ENCODE results near the gene BUD23. TPM values are rescaled to one million over a fixed set of nuclear protein-coding genes. Genes with fewer than 3 reads are reported as not detected.

Gene BUD23
- total RNA-seq, 1 experiment from 2014 or later, result 124 TPM

DNA sequence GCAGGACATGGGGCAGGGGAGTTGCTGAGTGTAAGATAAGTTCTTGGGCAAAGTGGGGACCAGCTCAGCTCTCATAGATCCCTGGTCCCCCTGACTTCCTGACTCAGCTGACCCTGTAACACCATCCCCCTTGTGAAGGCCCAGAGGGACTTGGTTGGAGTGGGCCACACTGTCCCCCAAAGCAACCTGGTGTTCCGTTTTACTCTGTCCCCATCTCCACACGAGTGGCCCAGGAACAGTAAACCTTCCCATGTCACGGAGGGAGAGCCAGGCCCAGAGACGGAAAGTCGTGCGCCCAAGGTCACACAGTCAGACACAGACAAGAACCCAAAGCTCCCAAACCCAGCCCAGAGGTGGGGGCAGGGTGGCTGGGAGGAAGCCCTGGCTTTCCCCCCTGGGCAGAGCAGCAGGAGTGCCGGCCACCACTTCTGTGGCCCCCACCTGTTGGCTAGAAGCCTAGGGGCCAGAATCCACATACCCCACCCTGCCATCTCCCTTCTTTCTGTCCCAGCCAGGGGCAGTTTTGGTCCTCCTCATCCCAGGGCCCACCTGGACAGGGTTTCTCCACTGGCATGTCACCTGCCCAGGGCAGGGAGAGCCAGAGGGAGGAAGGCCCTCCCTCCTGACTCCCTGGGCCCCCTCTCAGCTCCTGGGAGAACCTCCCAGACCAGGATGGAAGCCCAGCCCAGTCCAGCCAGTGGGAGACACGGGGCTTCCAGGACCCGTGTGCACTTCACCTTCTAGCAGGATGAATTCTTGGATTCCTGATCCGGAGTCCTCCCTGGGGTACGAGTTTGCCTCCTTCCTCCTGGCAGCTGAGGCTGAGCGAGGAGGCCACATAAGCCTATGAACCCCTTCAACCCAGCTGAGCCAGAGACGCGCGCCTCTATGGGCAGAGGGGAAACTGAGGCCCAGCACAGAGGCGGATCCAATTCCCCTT is 36.3 kb upstream of the BUD23 start:
- Histone ChIP-seq H2AFZ (ENCODE audit: low read length) (no peak overlapping the region), H3K9me3 (ENCODE audit: low read length) (no peaks in the 10 kb centered on the region), H3K36me3 (ENCODE audit: low read depth, low read length) (no peaks in the 10 kb centered on the region), H3K9me2 (replicated peaks; ENCODE audit: low read length) (no peaks in the 10 kb centered on the region), H3K27me3 (ENCODE audit: low read length) (peaks cover 11% of the 10 kb centered on the region), H3F3A (ENCODE audit: low read length, unreplicated experiment) (no peaks in the 10 kb centered on the region), H3K4me2 (ENCODE audit: low read length) (peak overlapping the region; percentile 83; the same call in 1 of the 2 replicates), H4K20me1 (ENCODE audit: low read length) (no peaks in the 10 kb centered on the region), H3K27ac (ENCODE audit: low read length) (no peak overlapping the region), H3K4me1 (ENCODE audit: insufficient read depth, low read length) (no peaks in the 10 kb centered on the region), H3K4me3 (ENCODE audit: low read length) (no peak overlapping the region), H3K79me2 (ENCODE audit: low read length) (no peaks in the 10 kb centered on the region), H3K9ac (ENCODE audit: low read length) (no peak overlapping the region)
- DNase-seq (no peak), ATAC-seq (no peak)
- ChIA-PET CTCF (no interaction called here), POLR2A (ENCODE audit: unreplicated experiment) (no interaction called here)
- intact Hi-C loops (cut with micrococcal nuclease), result no loop called here
- TF ChIP-seq EZH2phosphoT487 (IDR thresholded peaks at IDR 0.05; ENCODE audit: borderline replicate concordance, low read length), result no peak
- TF ChIP-seq, protein P1, sequence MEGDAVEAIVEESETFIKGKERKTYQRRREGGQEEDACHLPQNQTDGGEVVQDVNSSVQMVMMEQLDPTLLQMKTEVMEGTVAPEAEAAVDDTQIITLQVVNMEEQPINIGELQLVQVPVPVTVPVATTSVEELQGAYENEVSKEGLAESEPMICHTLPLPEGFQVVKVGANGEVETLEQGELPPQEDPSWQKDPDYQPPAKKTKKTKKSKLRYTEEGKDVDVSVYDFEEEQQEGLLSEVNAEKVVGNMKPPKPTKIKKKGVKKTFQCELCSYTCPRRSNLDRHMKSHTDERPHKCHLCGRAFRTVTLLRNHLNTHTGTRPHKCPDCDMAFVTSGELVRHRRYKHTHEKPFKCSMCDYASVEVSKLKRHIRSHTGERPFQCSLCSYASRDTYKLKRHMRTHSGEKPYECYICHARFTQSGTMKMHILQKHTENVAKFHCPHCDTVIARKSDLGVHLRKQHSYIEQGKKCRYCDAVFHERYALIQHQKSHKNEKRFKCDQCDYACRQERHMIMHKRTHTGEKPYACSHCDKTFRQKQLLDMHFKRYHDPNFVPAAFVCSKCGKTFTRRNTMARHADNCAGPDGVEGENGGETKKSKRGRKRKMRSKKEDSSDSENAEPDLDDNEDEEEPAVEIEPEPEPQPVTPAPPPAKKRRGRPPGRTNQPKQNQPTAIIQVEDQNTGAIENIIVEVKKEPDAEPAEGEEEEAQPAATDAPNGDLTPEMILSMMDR (conservative IDR thresholded peaks at IDR 0.05; ENCODE audit: low read depth, low read length), result no peak
- TF ChIP-seq EZH2 (IDR thresholded peaks at IDR 0.05; ENCODE audit: low read length, unreplicated experiment), result no peak
- BruUV-seq (replicated peaks), result no TSS peak

DNA sequence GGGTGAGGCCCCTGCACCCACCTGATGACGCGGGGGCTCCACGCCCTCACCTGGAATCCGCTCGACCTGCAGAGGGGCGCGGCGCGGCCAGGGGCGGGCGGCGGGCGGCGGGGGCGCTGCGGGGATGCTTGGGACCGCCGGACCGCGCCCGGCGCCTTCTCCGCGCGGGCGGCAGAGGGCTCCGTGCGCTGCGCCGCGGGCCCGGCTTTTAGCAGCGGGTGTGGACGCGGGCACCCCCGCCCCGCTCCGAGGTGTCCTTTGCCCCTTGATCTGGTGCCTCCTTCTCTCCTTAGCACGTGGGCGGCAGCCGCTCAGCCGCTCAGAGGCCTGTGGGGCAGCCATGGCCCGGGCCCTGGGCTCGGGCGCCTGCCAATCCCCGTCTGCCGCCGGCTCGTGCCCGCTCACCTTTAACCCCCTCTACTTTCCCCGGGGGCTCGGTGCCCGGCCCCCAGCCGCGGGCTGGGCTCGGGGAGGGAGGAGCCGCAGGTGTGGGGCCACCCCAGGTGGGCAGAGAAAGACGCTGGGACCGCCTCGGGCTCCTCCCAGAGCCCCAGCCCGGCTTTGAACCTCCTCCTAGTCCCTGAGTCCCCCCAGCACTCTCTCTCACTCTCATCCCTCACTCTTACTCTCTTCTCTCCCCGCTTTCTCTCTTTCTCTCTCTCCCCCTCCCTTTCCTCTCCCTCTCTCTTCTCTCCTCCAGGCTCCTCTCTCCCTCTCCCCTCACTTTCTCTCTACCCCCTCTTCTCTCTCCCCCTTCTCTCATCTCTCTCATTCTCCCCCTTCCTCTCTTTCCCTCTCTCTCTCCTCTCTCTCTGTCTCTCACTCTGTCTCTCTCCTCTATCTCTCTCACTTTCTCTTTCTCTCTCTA is 35.4 kb upstream of the BUD23 start:
- ChIA-PET POLR2A (ENCODE audit: unreplicated experiment) (no interaction called here), CTCF (no interaction called here)
- Histone ChIP-seq H3K4me1 (ENCODE audit: insufficient read depth, low read length) (no peaks in the 10 kb centered on the region), H3F3A (ENCODE audit: low read length, unreplicated experiment) (no peaks in the 10 kb centered on the region), H2AFZ (ENCODE audit: low read length) (peak overlapping the region; percentile 84), H4K20me1 (ENCODE audit: low read length) (no peaks in the 10 kb centered on the region), H3K79me2 (ENCODE audit: low read length) (no peaks in the 10 kb centered on the region), H3K4me3 (ENCODE audit: low read length) (peak overlapping the region; percentile 58), H3K4me2 (ENCODE audit: low read length) (peak overlapping the region; percentile 83), H3K27me3 (ENCODE audit: low read length) (peaks cover 11% of the 10 kb centered on the region), H3K9me2 (replicated peaks; ENCODE audit: low read length) (no peaks in the 10 kb centered on the region), H3K9me3 (ENCODE audit: low read length) (no peaks in the 10 kb centered on the region), H3K9ac (ENCODE audit: low read length) (0 out of 2 replicates have a peak overlapping the region, but pooled peaks have one; percentile 16), H3K36me3 (ENCODE audit: low read depth, low read length) (no peaks in the 10 kb centered on the region), H3K27ac (ENCODE audit: low read length) (no peak overlapping the region)
- BruUV-seq (replicated peaks), result no TSS peak
- ATAC-seq, result peak; percentile 73
- peak; percentile 10 for DNase-seq
- intact Hi-C loops (cut with micrococcal nuclease), result no loop called here
- no peak for TF ChIP-seq EZH2phosphoT487 (IDR thresholded peaks at IDR 0.05; ENCODE audit: borderline replicate concordance, low read length)
- peak; percentile 46 for TF ChIP-seq EZH2 (IDR thresholded peaks at IDR 0.05; ENCODE audit: low read length, unreplicated experiment)
- TF ChIP-seq, protein P1 (conservative IDR thresholded peaks at IDR 0.05; ENCODE audit: low read depth, low read length), result peak; percentile 16; the same call in 1 of the 2 replicates

All from PC-3 (cell line).